Measurements from ENCODE around the gene ABLIM3. TPM values are rescaled to one million over a fixed set of nuclear protein-coding genes. Genes with fewer than 3 reads are reported as not detected.

The ABLIM3 gene
- total and polyA plus RNA-seq, 10 of the 15 experiments (the other 5 are each of a cell fraction or from before 2014, with no cell fraction given): 0.03 TPM; not detected in 9

DNA sequence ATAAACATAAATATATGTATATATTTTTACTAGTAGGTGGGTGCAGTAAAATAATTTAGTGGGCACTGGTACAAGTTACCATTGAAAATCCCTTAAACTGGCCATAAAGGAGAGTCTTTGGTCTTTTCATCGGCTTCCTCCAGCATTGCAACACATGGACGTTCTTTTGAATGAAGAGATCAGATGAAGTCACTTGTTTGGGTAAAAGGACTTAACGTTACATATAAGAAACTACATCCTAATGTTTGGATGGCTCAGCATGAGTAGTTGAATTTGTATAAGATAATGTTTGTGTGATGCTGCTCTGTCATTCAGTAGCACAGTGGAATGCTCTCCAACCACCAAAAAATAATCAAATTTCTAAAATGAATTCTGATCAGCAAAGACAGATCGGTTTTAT, 161.9 kb downstream of the ABLIM3 start:
- no peak for TF ChIP-seq CREB1 (IDR thresholded peaks at IDR 0.05; ENCODE audit: low read depth)
- H3K4me2 ChIP-seq (ENCODE audit: control insufficient read depth, insufficient read depth): no peak overlapping the region
- WGBS (ENCODE audit: insufficient coverage, insufficient replicate concordance, low lambda C conversion rate, missing lambda C conversion rate): 23% methylated on average over 4 of the region's 4 CpGs
- intact Hi-C loops (cut with micrococcal nuclease; ENCODE audit: unreplicated experiment): no loop called here
- H3K4me3 ChIP-seq: no peak overlapping the region
- in situ Hi-C loops (cut with MboI): no loop called here
- H3K27me3 ChIP-seq (replicated peaks in 1 of 2; ENCODE audit: control insufficient read depth in 2 of 2, insufficient read depth in 2 of 2, low read length in 1 of 2): peaks cover 2 to 4% of the 10 kb centered on the region in 2 experiments; a peak in 3 of 4 replicates
- ChIA-PET POLR2A (no interaction called here), RAD21 (ENCODE audit: unreplicated experiment) (interaction anchor here (1.7 kb wide), 1 partner anchor 69 kb away, joined by 3 read pairs; no protein-coding TSS in a partner anchor), CTCF (no interaction called here), SMC1A (ENCODE audit: uncharacterized antibody, unreplicated experiment) (no interaction called here)
- H4K20me1 ChIP-seq (ENCODE audit: control insufficient read depth, insufficient read depth): no peaks in the 10 kb centered on the region
- H2AFZ ChIP-seq (ENCODE audit: control insufficient read depth, low read depth, low read length): no peak overlapping the region
- H3K27ac ChIP-seq (ENCODE audit: control insufficient read depth, insufficient read depth): no peak overlapping the region
- ATAC-seq (no peak), FAIRE-seq (no peak), DNase-seq (ENCODE audit: low read depth, low spot score) (no peak)
- H3K4me1 ChIP-seq (ENCODE audit: control insufficient read depth, insufficient read depth, low read length): no peaks in the 10 kb centered on the region
- H3K9me3 ChIP-seq (replicated peaks; ENCODE audit: control insufficient read depth, insufficient read depth, low read length): no peaks in the 10 kb centered on the region
- no TSS peak for BruUV-seq (replicated peaks)
- H3K79me2 ChIP-seq (ENCODE audit: control insufficient read depth, insufficient read depth, low read length): no peaks in the 10 kb centered on the region
- no peak overlapping the region for H3K9ac ChIP-seq (ENCODE audit: control insufficient read depth, insufficient read depth, low read length)
- no peaks in the 10 kb centered on the region for H3K36me3 ChIP-seq (ENCODE audit: control insufficient read depth in 2 of 2, insufficient read depth in 2 of 2, low read length in 1 of 2)

DNA sequence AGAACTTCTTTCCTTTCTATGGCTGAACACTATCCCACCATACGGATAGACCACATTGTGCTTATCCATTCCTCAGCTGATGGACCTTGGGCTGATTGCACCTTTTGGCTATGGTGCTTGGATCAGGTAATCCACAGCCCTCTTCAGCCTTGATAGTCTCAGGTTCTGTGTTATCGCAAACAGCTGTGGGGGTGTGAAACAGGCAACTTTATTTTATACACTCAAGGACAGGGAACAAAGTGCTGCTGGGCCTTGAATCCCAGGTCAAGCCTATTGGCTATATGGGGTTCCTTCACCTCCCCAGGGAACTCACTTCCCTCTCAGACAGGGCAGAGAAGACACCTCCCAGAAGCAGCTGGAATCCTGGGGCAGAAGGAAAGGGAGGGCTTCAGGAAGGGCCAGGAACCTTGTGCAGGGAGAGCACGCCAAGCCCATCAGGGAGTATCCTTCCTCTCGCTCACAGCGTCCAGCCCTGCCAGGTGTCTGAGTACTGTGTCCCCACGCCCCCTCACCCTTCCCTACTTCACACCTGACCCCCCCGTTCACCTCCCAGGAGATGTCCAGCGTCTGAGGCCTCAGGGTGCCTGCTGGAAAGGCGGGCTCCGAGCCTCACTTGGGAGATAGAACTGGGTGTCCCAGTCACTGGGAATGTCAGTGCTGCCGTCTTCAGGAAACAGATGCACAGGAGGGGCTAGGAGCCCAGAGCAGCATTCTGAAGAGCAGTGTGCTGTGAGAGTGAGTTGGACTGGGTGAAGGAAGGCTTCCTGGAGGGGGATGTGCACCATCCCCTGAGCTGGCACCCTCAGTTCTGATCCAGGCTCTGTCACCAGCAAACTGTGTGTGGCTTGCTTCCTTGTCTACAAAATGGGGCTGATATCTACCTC, 163.1 kb downstream of the ABLIM3 start:
- ATAC-seq (no peak), DNase-seq (ENCODE audit: low read depth, low spot score) (no peak), FAIRE-seq (no peak)
- TF ChIP-seq, protein P1, sequence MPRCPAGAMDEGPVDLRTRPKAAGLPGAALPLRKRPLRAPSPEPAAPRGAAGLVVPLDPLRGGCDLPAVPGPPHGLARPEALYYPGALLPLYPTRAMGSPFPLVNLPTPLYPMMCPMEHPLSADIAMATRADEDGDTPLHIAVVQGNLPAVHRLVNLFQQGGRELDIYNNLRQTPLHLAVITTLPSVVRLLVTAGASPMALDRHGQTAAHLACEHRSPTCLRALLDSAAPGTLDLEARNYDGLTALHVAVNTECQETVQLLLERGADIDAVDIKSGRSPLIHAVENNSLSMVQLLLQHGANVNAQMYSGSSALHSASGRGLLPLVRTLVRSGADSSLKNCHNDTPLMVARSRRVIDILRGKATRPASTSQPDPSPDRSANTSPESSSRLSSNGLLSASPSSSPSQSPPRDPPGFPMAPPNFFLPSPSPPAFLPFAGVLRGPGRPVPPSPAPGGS (IDR thresholded peaks at IDR 0.05; ENCODE audit: borderline replicate concordance, insufficient read depth, low read depth, low read length, poor library complexity, severe bottlenecking): no peak
- TF ChIP-seq SMC3 (IDR thresholded peaks at IDR 0.05; ENCODE audit: borderline replicate concordance, low read length): no peak
- WGBS (ENCODE audit: insufficient coverage, insufficient replicate concordance, low lambda C conversion rate, missing lambda C conversion rate): 32% methylated on average over 11 of the region's 11 CpGs
- Histone ChIP-seq H3K4me2 (ENCODE audit: control insufficient read depth, insufficient read depth) (no peak overlapping the region), H4K20me1 (ENCODE audit: control insufficient read depth, insufficient read depth) (no peaks in the 10 kb centered on the region), H3K27me3 (replicated peaks in 1 of 2; ENCODE audit: control insufficient read depth in 2 of 2, insufficient read depth in 2 of 2, low read length in 1 of 2) (peaks cover 0 to 2% of the 10 kb centered on the region in 2 experiments; a peak in 3 of 4 replicates), H3K9ac (ENCODE audit: control insufficient read depth, insufficient read depth, low read length) (no peak overlapping the region), H3K4me1 (ENCODE audit: control insufficient read depth, insufficient read depth, low read length) (no peaks in the 10 kb centered on the region), H3K36me3 (ENCODE audit: control insufficient read depth in 2 of 2, insufficient read depth in 2 of 2, low read length in 1 of 2) (no peaks in the 10 kb centered on the region), H2AFZ (ENCODE audit: control insufficient read depth, low read depth, low read length) (no peak overlapping the region), H3K4me3 (no peak overlapping the region), H3K27ac (ENCODE audit: control insufficient read depth, insufficient read depth) (no peak overlapping the region), H3K79me2 (ENCODE audit: control insufficient read depth, insufficient read depth, low read length) (no peaks in the 10 kb centered on the region), H3K9me3 (replicated peaks; ENCODE audit: control insufficient read depth, insufficient read depth, low read length) (no peaks in the 10 kb centered on the region)
- in situ Hi-C loops (cut with MboI): no loop called here
- intact Hi-C loops (cut with micrococcal nuclease; ENCODE audit: unreplicated experiment): no loop called here
- POLR2A ChIA-PET: no interaction called here
- no TSS peak for BruUV-seq (replicated peaks)
- SMC1A ChIA-PET (ENCODE audit: uncharacterized antibody, unreplicated experiment): no interaction called here
- RAD21 ChIA-PET (ENCODE audit: unreplicated experiment): no interaction called here
- CTCF ChIA-PET: no interaction called here
